GM12874 (cell line): Measurements from ENCODE around the gene TP53BP2.

ENCODE experiments used
- CTCF ChIP-seq: IDR thresholded peaks from 2 replicates; pipeline ENCODE4 v1.5.1; 2011; ENCODE audit warnings: low read depth, mild to moderate bottlenecking, control low read depth, low read length, moderate library complexity; ENCODE audit not compliant: insufficient read depth

TP53BP2 gene

GRCh38 chr1:223873044-223873443 is 27.3 kb upstream of the TP53BP2 start:
- no peak for TF ChIP-seq CTCF

- TF ChIP-seq CTCF: no peak
These were observed 26.7 kb upstream of the TP53BP2 start for GRCh38 chr1:223872308-223872901.

DNA sequence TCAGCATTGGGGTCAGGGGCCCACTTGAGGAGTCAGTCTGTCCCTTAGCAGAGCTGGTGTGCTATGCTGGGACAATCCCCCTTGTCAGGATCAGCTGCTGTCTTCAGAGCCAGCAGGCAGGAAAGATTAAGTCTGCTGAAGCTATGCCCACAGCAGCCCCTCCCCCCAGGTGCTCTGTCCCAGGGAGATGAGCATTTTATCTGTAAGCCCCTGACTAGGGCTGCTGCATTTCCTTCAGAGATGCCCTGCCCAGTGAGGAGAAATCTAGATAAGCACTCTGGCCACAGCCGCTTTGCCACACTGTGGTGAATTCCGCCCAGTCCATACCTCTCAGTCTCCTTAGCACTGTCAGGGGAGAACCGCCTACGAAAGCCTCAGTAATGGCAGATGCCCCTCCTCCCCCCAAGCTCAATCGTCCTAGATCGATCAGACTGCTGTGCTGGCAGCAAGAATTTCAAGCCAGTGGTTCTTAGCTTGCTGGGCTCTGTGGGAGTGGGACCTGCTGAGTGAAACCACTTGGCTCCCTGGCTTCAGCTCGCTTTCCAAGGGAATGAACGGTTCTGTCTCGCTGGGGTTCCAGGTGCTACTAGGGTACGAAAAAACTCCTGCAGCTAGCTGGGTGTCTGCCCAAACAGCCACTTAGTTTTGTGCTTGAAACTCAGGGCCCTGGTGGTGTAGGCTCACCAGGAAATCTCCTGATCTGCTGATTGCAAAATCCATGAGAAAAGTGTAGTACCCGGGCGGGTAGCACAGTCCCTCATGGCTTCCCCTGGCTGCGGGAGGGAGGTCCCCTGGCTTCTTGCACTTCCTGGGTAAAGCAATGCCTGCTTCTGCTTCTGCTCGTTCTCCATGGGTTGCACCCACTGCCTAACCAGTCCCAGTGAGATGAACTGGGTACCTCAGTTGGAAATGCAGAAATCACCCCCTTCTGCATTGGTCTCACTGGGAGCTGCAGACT is 25.1 kb upstream of the TP53BP2 start:
- TF ChIP-seq CTCF: no peak

GRCh38 chr1:223864084-223864483 is 18.3 kb upstream of the TP53BP2 start:
- no peak for TF ChIP-seq CTCF

GRCh38 chr1:223861904-223862303 is 16.2 kb upstream of the TP53BP2 start:
- TF ChIP-seq CTCF: no peak

DNA sequence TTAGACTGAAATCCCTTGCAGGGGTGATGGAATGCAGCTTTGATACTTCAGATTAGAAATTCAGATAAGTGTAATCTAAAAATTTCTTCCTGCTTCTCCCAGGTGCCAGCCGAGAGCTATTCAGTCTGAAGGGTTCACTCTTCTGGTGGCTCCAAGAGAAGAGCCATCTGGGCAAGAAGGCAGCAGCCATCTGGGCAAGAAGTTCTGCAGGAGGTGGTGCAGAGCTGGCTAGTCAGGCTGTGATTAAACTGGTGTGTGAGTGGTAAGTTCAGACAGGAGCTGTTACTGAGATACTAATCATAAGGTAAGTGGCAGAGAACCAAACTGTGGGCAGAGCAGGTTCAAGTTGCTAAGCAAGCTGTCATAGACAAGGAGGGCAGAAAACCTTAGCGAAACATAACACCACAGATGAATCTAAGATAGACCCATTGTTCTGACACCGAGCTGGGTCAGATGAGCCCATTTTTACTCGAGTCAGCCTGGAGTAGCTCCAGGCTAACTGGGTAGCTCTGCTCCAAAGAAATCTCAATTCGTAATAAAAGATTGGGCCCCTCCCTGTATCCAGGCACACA is 14.4 kb upstream of the TP53BP2 start:
- no peak for TF ChIP-seq CTCF

GRCh38 chr1:223859058-223859457 is 13.3 kb upstream of the TP53BP2 start:
- no peak for TF ChIP-seq CTCF
